GM12878 (cell line): Measurements from ENCODE around the gene ARHGDIA. TPM values are rescaled to one million over a fixed set of nuclear protein-coding genes. Genes with fewer than 3 reads are reported as not detected.

Source experiments
- ATAC-seq: fragments of 200-7000 bp; cut with Tn5 transposase; 3 replicates; pipeline ENCODE4 v1.9.1; 2020; ENCODE audit warnings: mild to moderate bottlenecking, moderate library complexity
- BruUV-seq: library from RNA; stranded (reverse); fragments of 400-500 nt; replicated peaks from 2 replicates; lab custom pipeline; 2021; lab: Mats Ljungman, UMichigan
- CTCF ChIA-PET: fragments of 300-600 bp; sonication (Branson Sonifier 250); formaldehyde crosslinking; extraction: SDS; loops from one replicate; lab custom pipeline; 2021; ENCODE audit warnings: inconsistent platforms; lab: Yijun Ruan, JAX
- POLR2A ChIA-PET: fragments of 350-600 bp; formaldehyde crosslinking; extraction: SDS; loops from one replicate; lab custom pipeline; 2021; ENCODE audit warnings: inconsistent platforms; lab: Charles Lee
- RAD21 ChIA-PET: fragments of 300-600 bp; sonication (Branson Sonifier 250); formaldehyde crosslinking; loops from one replicate; lab custom pipeline; 2023; ENCODE audit warnings: antibody characterized with exemption; ENCODE audit not compliant: unreplicated experiment; lab: Charles Lee
- SMC1A ChIA-PET: fragments of 300-600 bp; sonication (Branson Sonifier 250); formaldehyde crosslinking; loops from one replicate; lab custom pipeline; 2023; ENCODE audit not compliant: unreplicated experiment, uncharacterized antibody; lab: Charles Lee
- DNase-seq: peaks from one replicate; pipeline ENCODE4 v3.0.0-alpha.2; 2011; ENCODE audit warnings: low read depth, low spot score
- FAIRE-seq: peaks from 3 replicates; lab custom pipeline; 2011; peaks lifted over from hg19 to GRCh38; lab: Jason Lieb, UNC
- H2AFZ ChIP-seq: 2 replicates; pipeline ENCODE4 v1.6.0; 2011; ENCODE audit warnings: low read depth, low read length, control low read depth; ENCODE audit not compliant: control insufficient read depth
- H3K27ac ChIP-seq: 2 replicates; pipeline ENCODE4 v1.5.1; 2011; ENCODE audit warnings: control low read depth; ENCODE audit not compliant: control insufficient read depth, insufficient read depth
- H3K27me3 ChIP-seq, 2 experiments: replicated peaks in 1 of 2; 2 replicates each; pipeline versions ENCODE4 v1.6.0 to v1.6.1; 2011; ENCODE audit warnings: low read length in 1 of 2; ENCODE audit not compliant: control insufficient read depth in 2 of 2, insufficient read depth in 2 of 2
- H3K36me3 ChIP-seq, 2 experiments: 2 replicates each; pipeline ENCODE4 v1.5.1; 2011; ENCODE audit warnings: low read length in 1 of 2; ENCODE audit not compliant: control insufficient read depth in 2 of 2, insufficient read depth in 2 of 2
- H3K4me1 ChIP-seq: 2 replicates; pipeline ENCODE4 v1.6.1; 2011; ENCODE audit warnings: mild to moderate bottlenecking, low read length, moderate library complexity, mixed read lengths; ENCODE audit not compliant: control insufficient read depth, insufficient read depth
- H3K4me2 ChIP-seq: 2 replicates; pipeline ENCODE4 v1.6.0; 2011; ENCODE audit warnings: control low read depth; ENCODE audit not compliant: control insufficient read depth, insufficient read depth
- H3K4me3 ChIP-seq: fragments of 200-600 bp; sonication (generic); 2 replicates; pipeline ENCODE4 v1.5.1; 2016
- H3K79me2 ChIP-seq: 2 replicates; pipeline ENCODE4 v1.6.0; 2011; ENCODE audit warnings: low read length; ENCODE audit not compliant: control insufficient read depth, insufficient read depth
- H3K9ac ChIP-seq: 2 replicates; pipeline ENCODE4 v1.8.0; 2011; ENCODE audit warnings: low read length, control low read depth, mixed read lengths; ENCODE audit not compliant: control insufficient read depth, insufficient read depth
- H3K9me3 ChIP-seq: replicated peaks from 3 replicates; pipeline ENCODE4 v1.5.1; 2011; ENCODE audit warnings: mild to moderate bottlenecking, low read length; ENCODE audit not compliant: control insufficient read depth, insufficient read depth
- H4K20me1 ChIP-seq: 2 replicates; pipeline ENCODE4 v1.6.0; 2011; ENCODE audit not compliant: control insufficient read depth, insufficient read depth
- BRCA1 ChIP-seq: IDR thresholded peaks from 2 replicates; pipeline ENCODE4 v1.6.1; 2011; ENCODE audit warnings: low read depth, low read length, improper control_type of control experiment
- EED ChIP-seq: sonication (generic); IDR thresholded peaks from 2 replicates; pipeline ENCODE4 v1.6.1; 2016; ENCODE audit warnings: antibody characterized with exemption, low read depth
- HCFC1 ChIP-seq: fragments of 150-350 bp; IDR thresholded peaks from 2 replicates; pipeline ENCODE4 v1.6.1; 2014; ENCODE audit warnings: low read length
- IKZF1 ChIP-seq: fragments of 450-650 bp; conservative IDR thresholded peaks from 2 replicates; pipeline ENCODE4 v1.6.1; 2017; ENCODE audit warnings: antibody characterized with exemption, mild to moderate bottlenecking
- NR2F1 ChIP-seq: fragments of 450-650 bp; conservative IDR thresholded peaks from 2 replicates; pipeline ENCODE4 v1.6.1; 2017; ENCODE audit warnings: mild to moderate bottlenecking
- PAX5 ChIP-seq: IDR thresholded peaks from 2 replicates; pipeline ENCODE4 v1.6.1; 2011; ENCODE audit warnings: low read depth, low read length, borderline replicate concordance
- POLR2AphosphoS5 ChIP-seq: IDR thresholded peaks from 2 replicates; pipeline ENCODE4 v1.6.1; 2011; ENCODE audit warnings: mild to moderate bottlenecking, low read length, inconsistent platforms
- RB1 ChIP-seq: fragments of 450-650 bp; formaldehyde crosslinking; IDR thresholded peaks from 2 replicates; pipeline ENCODE4 v1.6.1; 2017; ENCODE audit warnings: mild to moderate bottlenecking, borderline replicate concordance
- SP1 ChIP-seq: IDR thresholded peaks from one replicate; pipeline ENCODE4 v1.6.1; 2011; ENCODE audit warnings: low read depth, low read length
- SPI1 ChIP-seq: IDR thresholded peaks from 2 replicates; pipeline ENCODE4 v1.6.1; 2011; ENCODE audit warnings: low read depth, mild to moderate bottlenecking, low read length, moderate library complexity, borderline replicate concordance; ENCODE audit not compliant: insufficient read depth
- SREBF2 ChIP-seq: IDR thresholded peaks from 2 replicates; pipeline ENCODE4 v1.6.1; 2012; ENCODE audit warnings: mild to moderate bottlenecking, low read length
- YY1 ChIP-seq: IDR thresholded peaks from 2 replicates; pipeline ENCODE4 v1.6.1; 2011; ENCODE audit warnings: low read depth, mild to moderate bottlenecking, low read length
- ZNF207 ChIP-seq: fragments of 450-650 bp; IDR thresholded peaks from 2 replicates; pipeline ENCODE4 v1.6.1; 2014; ENCODE audit warnings: antibody characterized with exemption, mild to moderate bottlenecking, borderline replicate concordance
- ZNF622 ChIP-seq: fragments of 450-650 bp; IDR thresholded peaks from 2 replicates; pipeline ENCODE4 v1.6.1; 2017; ENCODE audit warnings: mild to moderate bottlenecking, inconsistent platforms
- WGBS: methylation state at CpG from one replicate; pipeline ENCODE4 v1.1.6; 2016; ENCODE audit warnings: low lambda C conversion rate; ENCODE audit not compliant: insufficient replicate concordance, insufficient coverage; ENCODE audit errors: missing lambda C conversion rate; 5-methylcytosine and 5-hydroxymethylcytosine counted together
- in situ Hi-C: fragments of 300-500 bp; cut with MboI; formaldehyde crosslinking; loops from 9 replicates; pipeline ENCODE4 v1.14.3; 2018; ENCODE audit warnings: mixed read lengths
- intact Hi-C: fragments of 100-400 bp; cut with micrococcal nuclease; formaldehyde crosslinking; loops from one replicate; pipeline ENCODE4 v1.14.2; 2022; ENCODE audit not compliant: unreplicated experiment
- polyA plus RNA-seq, 11 experiments: library from polyadenylated mRNA; depleted of rRNA in 4 of 11; unstranded in 6 of 11; stranded (reverse) in 5 of 11; fragments of >200 nt; fragmentation: Nextera tagmentation in 4 of 11; fragmentation: Illumina TruSeq in 1 of 11; extraction: Ambion mirVana in 4 of 11; extraction: Trizol in 1 of 11; gene quantifications; 1 replicate in 1 of 11; 2 replicates in 10 of 11; pipeline versions ENCODE4 v1.2.1 to v1.2.3, GENCODE V29; 2011 to 2016; ENCODE audit warnings: inconsistent platforms in 2 of 11, missing spikeins in 2 of 11, low read depth in 1 of 11
- total RNA-seq, 4 experiments: library from RNA; depleted of rRNA in 3 of 4; stranded (reverse); fragments of >200 nt in 3 of 4; fragmentation: Illumina TruSeq in 1 of 4; extraction: Trizol in 1 of 4; gene quantifications; 2 replicates each; pipeline versions ENCODE4 v1.2.1 to v1.2.3, GENCODE V29; 2013 to 2021
- TF ChIP-seq, protein P1 (sequence below): fragments of 450-650 bp; formaldehyde crosslinking; IDR thresholded peaks from 2 replicates; pipeline ENCODE4 v1.4.0; 2020; ENCODE audit warnings: mild to moderate bottlenecking, moderate library complexity
- TF ChIP-seq, protein P2 (sequence below): fragments of 450-650 bp; formaldehyde crosslinking; IDR thresholded peaks from 2 replicates; pipeline ENCODE4 v1.4.0; 2022; ENCODE audit warnings: mild to moderate bottlenecking, moderate library complexity
- TF ChIP-seq, protein P3 (sequence below): IDR thresholded peaks from 2 replicates; pipeline ENCODE4 v1.6.1; 2012; ENCODE audit warnings: low read length, inconsistent platforms

The ARHGDIA gene
- total and polyA plus RNA-seq, 10 of the 15 experiments (the other 5 are each of a cell fraction or from before 2014, with no cell fraction given), result 17.9 to 552 (median 169) TPM

DNA sequence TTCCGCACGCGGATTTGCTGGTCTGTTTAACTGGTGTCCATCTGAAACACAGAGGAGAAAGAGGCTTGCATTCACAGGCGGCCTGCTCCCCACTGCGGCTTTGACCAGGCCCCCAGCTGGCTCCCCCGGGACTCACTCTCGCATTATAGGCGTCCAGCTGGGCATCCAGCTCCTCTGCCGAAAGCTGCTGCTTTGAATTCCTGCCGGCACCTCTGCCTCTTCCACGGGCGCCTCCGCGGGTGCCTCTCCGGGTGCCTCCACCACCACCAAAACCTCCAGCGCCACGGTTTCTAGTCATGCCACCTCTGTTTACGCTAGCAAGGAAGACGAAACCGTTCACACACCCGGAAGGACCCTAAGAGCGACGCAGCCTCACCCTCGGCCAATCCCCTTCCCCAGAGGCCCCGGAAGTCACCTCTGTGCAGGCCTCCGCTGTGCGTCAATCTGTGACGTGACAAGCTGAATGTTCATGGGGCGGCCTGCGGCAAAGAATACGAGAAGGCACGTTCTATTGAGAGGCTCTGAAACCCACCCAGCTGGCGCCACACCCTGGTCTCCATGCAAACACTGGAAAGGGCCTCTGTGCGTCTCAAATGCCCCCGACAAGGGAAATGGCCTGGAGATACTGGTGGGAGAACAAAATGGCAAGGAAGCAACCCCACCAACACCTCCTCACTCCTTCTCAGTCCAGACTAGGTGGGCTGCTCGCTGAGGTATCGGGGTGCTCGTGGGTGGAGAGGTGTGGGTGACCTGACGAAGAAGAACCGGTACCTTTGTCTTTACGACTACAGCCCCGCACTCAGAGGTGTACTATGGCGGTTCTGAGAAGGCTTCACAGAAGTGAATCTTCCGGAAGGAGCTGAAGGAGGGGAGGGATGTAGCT is 17.2 kb upstream of the ARHGDIA start:
- ChIA-PET SMC1A (no interaction called here), RAD21 (no interaction called here), CTCF (no interaction called here), POLR2A (interaction anchor here (0.6 to 0.9 kb wide), 3 partner anchors 9 to 32 kb away, joined by 3 to 5 read pairs (median 3); no protein-coding TSS in a partner anchor)
- H3K4me1 ChIP-seq, result peaks cover 21% of the 10 kb centered on the region
- peaks cover 24 to 29% of the 10 kb centered on the region in 2 experiments; a peak in 3 of 4 replicates for H3K36me3 ChIP-seq
- peaks cover 44% of the 10 kb centered on the region for H3K79me2 ChIP-seq
- intact Hi-C loops (no loop called here), in situ Hi-C loops (no loop called here)
- no TSS peak for BruUV-seq
- no peaks in the 10 kb centered on the region for H3K9me3 ChIP-seq
- H3K27me3 ChIP-seq, result no peaks in the 10 kb centered on the region
- ATAC-seq, result no peak
- no peak overlapping the region for H2AFZ ChIP-seq
- DNase-seq, result no peak
- 98% methylated on average over 41 of the region's 44 CpGs for WGBS
- TF ChIP-seq BRCA1 (no peak), EED (no peak), HCFC1 (no peak), NR2F1 (no peak), RB1 (no peak), YY1 (no peak), ZNF207 (no peak), SREBF2 (no peak), SPI1 (no peak), POLR2AphosphoS5 (no peak), ZNF622 (no peak), IKZF1 (no peak), PAX5 (no peak), SP1 (no peak)
- TF ChIP-seq, protein P1, sequence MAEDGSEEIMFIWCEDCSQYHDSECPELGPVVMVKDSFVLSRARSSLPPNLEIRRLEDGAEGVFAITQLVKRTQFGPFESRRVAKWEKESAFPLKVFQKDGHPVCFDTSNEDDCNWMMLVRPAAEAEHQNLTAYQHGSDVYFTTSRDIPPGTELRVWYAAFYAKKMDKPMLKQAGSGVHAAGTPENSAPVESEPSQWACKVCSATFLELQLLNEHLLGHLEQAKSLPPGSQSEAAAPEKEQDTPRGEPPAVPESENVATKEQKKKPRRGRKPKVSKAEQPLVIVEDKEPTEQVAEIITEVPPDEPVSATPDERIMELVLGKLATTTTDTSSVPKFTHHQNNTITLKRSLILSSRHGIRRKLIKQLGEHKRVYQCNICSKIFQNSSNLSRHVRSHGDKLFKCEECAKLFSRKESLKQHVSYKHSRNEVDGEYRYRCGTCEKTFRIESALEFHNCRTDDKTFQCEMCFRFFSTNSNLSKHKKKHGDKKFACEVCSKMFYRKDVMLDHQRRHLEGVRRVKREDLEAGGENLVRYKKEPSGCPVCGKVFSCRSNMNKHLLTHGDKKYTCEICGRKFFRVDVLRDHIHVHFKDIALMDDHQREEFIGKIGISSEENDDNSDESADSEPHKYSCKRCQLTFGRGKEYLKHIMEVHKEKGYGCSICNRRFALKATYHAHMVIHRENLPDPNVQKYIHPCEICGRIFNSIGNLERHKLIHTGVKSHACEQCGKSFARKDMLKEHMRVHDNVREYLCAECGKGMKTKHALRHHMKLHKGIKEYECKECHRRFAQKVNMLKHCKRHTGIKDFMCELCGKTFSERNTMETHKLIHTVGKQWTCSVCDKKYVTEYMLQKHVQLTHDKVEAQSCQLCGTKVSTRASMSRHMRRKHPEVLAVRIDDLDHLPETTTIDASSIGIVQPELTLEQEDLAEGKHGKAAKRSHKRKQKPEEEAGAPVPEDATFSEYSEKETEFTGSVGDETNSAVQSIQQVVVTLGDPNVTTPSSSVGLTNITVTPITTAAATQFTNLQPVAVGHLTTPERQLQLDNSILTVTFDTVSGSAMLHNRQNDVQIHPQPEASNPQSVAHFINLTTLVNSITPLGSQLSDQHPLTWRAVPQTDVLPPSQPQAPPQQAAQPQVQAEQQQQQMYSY (CRISPR knock-in tag), result no peak
- TF ChIP-seq, protein P2, sequence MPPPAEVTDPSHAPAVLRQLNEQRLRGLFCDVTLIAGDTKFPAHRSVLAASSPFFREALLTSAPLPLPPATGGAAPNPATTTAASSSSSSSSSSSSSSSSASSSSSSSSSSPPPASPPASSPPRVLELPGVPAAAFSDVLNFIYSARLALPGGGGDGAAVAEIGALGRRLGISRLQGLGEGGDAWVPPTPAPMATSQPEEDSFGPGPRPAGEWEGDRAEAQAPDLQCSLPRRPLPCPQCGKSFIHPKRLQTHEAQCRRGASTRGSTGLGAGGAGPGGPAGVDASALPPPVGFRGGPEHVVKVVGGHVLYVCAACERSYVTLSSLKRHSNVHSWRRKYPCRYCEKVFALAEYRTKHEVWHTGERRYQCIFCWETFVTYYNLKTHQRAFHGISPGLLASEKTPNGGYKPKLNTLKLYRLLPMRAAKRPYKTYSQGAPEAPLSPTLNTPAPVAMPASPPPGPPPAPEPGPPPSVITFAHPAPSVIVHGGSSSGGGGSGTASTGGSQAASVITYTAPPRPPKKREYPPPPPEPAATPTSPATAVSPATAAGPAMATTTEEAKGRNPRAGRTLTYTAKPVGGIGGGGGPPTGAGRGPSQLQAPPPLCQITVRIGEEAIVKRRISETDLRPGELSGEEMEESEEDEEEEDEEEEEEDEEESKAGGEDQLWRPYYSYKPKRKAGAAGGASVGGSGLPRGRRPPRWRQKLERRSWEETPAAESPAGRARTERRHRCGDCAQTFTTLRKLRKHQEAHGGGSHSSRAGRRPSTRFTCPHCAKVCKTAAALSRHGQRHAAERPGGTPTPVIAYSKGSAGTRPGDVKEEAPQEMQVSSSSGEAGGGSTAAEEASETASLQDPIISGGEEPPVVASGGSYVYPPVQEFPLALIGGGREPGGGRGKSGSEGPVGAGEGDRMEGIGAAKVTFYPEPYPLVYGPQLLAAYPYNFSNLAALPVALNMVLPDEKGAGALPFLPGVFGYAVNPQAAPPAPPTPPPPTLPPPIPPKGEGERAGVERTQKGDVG (CRISPR knock-in tag), result no peak
- TF ChIP-seq, protein P3, sequence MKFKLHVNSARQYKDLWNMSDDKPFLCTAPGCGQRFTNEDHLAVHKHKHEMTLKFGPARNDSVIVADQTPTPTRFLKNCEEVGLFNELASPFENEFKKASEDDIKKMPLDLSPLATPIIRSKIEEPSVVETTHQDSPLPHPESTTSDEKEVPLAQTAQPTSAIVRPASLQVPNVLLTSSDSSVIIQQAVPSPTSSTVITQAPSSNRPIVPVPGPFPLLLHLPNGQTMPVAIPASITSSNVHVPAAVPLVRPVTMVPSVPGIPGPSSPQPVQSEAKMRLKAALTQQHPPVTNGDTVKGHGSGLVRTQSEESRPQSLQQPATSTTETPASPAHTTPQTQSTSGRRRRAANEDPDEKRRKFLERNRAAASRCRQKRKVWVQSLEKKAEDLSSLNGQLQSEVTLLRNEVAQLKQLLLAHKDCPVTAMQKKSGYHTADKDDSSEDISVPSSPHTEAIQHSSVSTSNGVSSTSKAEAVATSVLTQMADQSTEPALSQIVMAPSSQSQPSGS, result no peak
- H3K27ac ChIP-seq, result no peak overlapping the region
- H3K4me2 ChIP-seq, result no peak overlapping the region
- FAIRE-seq, result no peak
- no peak overlapping the region for H3K9ac ChIP-seq
- H4K20me1 ChIP-seq, result 0 out of 2 replicates have a peak, but pooled peaks cover 3% of the 10 kb centered on the region
- H3K4me3 ChIP-seq, result no peak overlapping the region
